A673 (cell line): ENCODE measurements around the gene FAM227A. TPM values are rescaled to one million over a fixed set of nuclear protein-coding genes. Genes with fewer than 3 reads are reported as not detected.
A peak's percentile ranks its signal among the peaks of the same experiment; 100 is the strongest.

ENCODE experiments used
- BruUV-seq: library from RNA; stranded (reverse); fragments of 400-500 nt; replicated peaks from 2 replicates; lab custom pipeline; 2021; lab: Mats Ljungman, UMichigan
- CTCF ChIA-PET: fragments of 300-600 bp; sonication (Branson Sonifier 250); formaldehyde crosslinking; loops from one replicate; lab custom pipeline; 2022; ENCODE audit warnings: antibody characterized with exemption; lab: Charles Lee
- POLR2A ChIA-PET: fragments of 300-600 bp; sonication (Branson Sonifier 250); formaldehyde crosslinking; loops from one replicate; lab custom pipeline; 2022; ENCODE audit warnings: antibody characterized with exemption; ENCODE audit not compliant: low non-redundant PET; lab: Charles Lee
- DNase-seq: peaks from one replicate; pipeline ENCODE4 v3.0.0-alpha.2; 2015; ENCODE audit warnings: low spot score
- H3K27ac ChIP-seq: fragments of 200-600 bp; sonication (generic); 2 replicates; pipeline ENCODE4 v1.5.1; 2016; ENCODE audit warnings: mixed run types, low read depth, mild to moderate bottlenecking, mixed read lengths, antibody characterized with exemption, low read length; ENCODE audit not compliant: poor library complexity, severe bottlenecking
- H3K27me3 ChIP-seq: fragments of 200-600 bp; sonication (generic); replicated peaks from 2 replicates; pipeline ENCODE4 v1.6.1; 2017; ENCODE audit warnings: mixed run types, low read depth, mild to moderate bottlenecking, mixed read lengths, antibody characterized with exemption, low read length; ENCODE audit not compliant: insufficient read depth, poor library complexity
- H3K36me3 ChIP-seq: fragments of 200-600 bp; sonication (generic); 2 replicates; pipeline ENCODE4 v1.6.1; 2016; ENCODE audit warnings: mixed run types, mild to moderate bottlenecking, mixed read lengths, antibody characterized with exemption, low read length; ENCODE audit not compliant: insufficient read depth, poor library complexity, severe bottlenecking
- H3K4me1 ChIP-seq: fragments of 200-600 bp; sonication (generic); 2 replicates; pipeline ENCODE4 v1.6.1; 2017; ENCODE audit warnings: mixed run types, mild to moderate bottlenecking, mixed read lengths, antibody characterized with exemption, low read length; ENCODE audit not compliant: insufficient read depth, poor library complexity, severe bottlenecking
- H3K4me3 ChIP-seq: fragments of 200-600 bp; sonication (generic); 2 replicates; pipeline ENCODE4 v1.5.1; 2016; ENCODE audit warnings: low read depth, mixed run types, mild to moderate bottlenecking, mixed read lengths, low read length; ENCODE audit not compliant: poor library complexity, severe bottlenecking
- H3K9me3 ChIP-seq: fragments of 200-600 bp; sonication (generic); 2 replicates; pipeline ENCODE4 v1.6.1; 2016; ENCODE audit warnings: mixed run types, low read depth, mild to moderate bottlenecking, mixed read lengths, antibody characterized with exemption, low read length; ENCODE audit not compliant: poor library complexity, severe bottlenecking
- CTCF ChIP-seq: fragments of 300-800, 200-600 bp; sonication (generic); conservative IDR thresholded peaks from 2 replicates; pipeline ENCODE4 v1.5.1; 2017; ENCODE audit warnings: low read depth, mild to moderate bottlenecking, antibody characterized with exemption, low read length, moderate library complexity, mixed read lengths
- EZH2 ChIP-seq: fragments of 200-600 bp; sonication (generic); IDR thresholded peaks from 2 replicates; pipeline ENCODE4 v1.6.1; 2017; ENCODE audit warnings: borderline replicate concordance, low read depth, mild to moderate bottlenecking, mixed read lengths, antibody characterized with exemption, low read length; ENCODE audit not compliant: poor library complexity, severe bottlenecking
- intact Hi-C: fragments of 100-400 bp; cut with micrococcal nuclease; formaldehyde crosslinking; loops from one replicate; pipeline ENCODE4 v1.10.0; 2022; ENCODE audit not compliant: unreplicated experiment
- total RNA-seq: library from RNA; stranded (reverse); gene quantifications from 2 replicates; pipeline ENCODE4 v1.2.3, GENCODE V29; 2021

Gene FAM227A
- total RNA-seq, 1 experiment from 2014 or later, result 3.8 TPM

- intact Hi-C loops, result no loop called here
- Histone ChIP-seq H3K9me3 (no peaks in the 10 kb centered on the region), H3K4me3 (no peak overlapping the region), H3K36me3 (peaks cover 64% of the 10 kb centered on the region), H3K27ac (no peak overlapping the region), H3K4me1 (peaks cover 4% of the 10 kb centered on the region), H3K27me3 (no peaks in the 10 kb centered on the region)
- DNase-seq, result no peak
- ChIA-PET CTCF (no interaction called here), POLR2A (no interaction called here)
- BruUV-seq, result no TSS peak
- no peak for TF ChIP-seq CTCF
- TF ChIP-seq EZH2, result no peak
Measured at GRCh38 chr22:38684895-38685294, 28.7 kb upstream of the FAM227A start.

- no TSS peak for BruUV-seq
- peaks cover 36% of the 10 kb centered on the region for H3K36me3 ChIP-seq
- H3K4me1 ChIP-seq, result peaks cover 4% of the 10 kb centered on the region
- peak within 1 kb of the TSS; percentile 86 for H3K27ac ChIP-seq
- peak; percentile 89 for DNase-seq
- no peaks in the 10 kb centered on the region for H3K27me3 ChIP-seq
- POLR2A ChIA-PET, result interaction anchor here (0.5 to 0.6 kb wide), 4 partner anchors 10 to 43 kb away, joined by 3 to 8 read pairs (median 4); no protein-coding TSS in a partner anchor
- H3K9me3 ChIP-seq, result no peaks in the 10 kb centered on the region
- TF ChIP-seq EZH2 (no peak), CTCF (peak; percentile 91)
- peak within 1 kb of the TSS; percentile 85 for H3K4me3 ChIP-seq
- intact Hi-C loops, result no loop called here
- CTCF ChIA-PET, result interaction anchor here (0.6 to 0.9 kb wide), 5 partner anchors 8 to 396 kb away, joined by 3 to 6 read pairs (median 3); no protein-coding TSS in a partner anchor
Measured at GRCh38 chr22:38681582-38682335, 25.6 kb upstream of the FAM227A start, which contains the start of gene TOMM22. TOMM22 (plus strand) TSS chr22:38681957; CDS start chr22:38681979, 22 bp downstream.

- BruUV-seq, result no TSS peak
- peaks cover 5% of the 10 kb centered on the region for H3K36me3 ChIP-seq
- no peak overlapping the region for H3K27ac ChIP-seq
- no peaks in the 10 kb centered on the region for H3K9me3 ChIP-seq
- no peaks in the 10 kb centered on the region for H3K4me1 ChIP-seq
- no peaks in the 10 kb centered on the region for H3K27me3 ChIP-seq
- TF ChIP-seq EZH2 (no peak), CTCF (no peak)
- POLR2A ChIA-PET, result no interaction called here
- intact Hi-C loops, result no loop called here
- no peak for DNase-seq
- H3K4me3 ChIP-seq, result no peak overlapping the region
- CTCF ChIA-PET, result no interaction called here
Measured at GRCh38 chr22:38675833-38676232, 19.6 kb upstream of the FAM227A start.
